ENCODE measurements around the gene ENO3. TPM values are rescaled to one million over a fixed set of nuclear protein-coding genes. Genes with fewer than 3 reads are reported as not detected.

Gene ENO3
- total and polyA plus RNA-seq, 10 of the 15 experiments (the other 5 are each of a cell fraction or from before 2014, with no cell fraction given): 6.8 to 28.4 (median 17.0) TPM

DNA sequence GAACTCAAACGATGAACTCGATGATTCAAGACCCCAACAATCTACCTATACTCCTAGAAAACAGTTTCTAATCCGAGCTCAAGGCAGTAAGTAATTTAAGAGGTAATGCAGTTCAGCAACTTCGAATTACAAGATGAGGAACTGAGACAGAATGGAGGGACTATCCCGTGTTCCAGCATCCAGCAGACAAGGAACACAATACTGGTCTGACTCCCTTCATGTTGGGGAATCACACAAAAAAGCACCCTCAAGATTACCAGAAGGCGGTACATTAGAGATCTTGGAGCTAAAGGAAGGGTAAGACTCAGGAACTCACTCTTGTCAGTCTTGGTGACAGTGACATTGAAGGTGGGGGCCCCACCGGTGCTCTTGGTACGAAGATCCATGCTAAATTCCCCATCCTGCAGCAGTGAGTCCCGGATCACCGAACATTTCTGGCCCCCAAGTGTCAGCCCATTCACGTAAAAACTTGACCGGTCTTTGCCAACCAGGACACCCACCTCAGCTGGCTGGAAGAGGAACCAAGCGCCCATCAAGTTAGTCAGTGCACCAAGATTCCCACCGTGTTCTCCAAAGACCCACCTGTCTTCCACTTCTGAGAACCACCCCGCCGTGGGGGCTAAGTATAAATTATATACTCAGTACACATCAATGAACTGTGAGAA is 4.5 kb upstream of the ENO3 start (continued):
- TF ChIP-seq, protein P1, sequence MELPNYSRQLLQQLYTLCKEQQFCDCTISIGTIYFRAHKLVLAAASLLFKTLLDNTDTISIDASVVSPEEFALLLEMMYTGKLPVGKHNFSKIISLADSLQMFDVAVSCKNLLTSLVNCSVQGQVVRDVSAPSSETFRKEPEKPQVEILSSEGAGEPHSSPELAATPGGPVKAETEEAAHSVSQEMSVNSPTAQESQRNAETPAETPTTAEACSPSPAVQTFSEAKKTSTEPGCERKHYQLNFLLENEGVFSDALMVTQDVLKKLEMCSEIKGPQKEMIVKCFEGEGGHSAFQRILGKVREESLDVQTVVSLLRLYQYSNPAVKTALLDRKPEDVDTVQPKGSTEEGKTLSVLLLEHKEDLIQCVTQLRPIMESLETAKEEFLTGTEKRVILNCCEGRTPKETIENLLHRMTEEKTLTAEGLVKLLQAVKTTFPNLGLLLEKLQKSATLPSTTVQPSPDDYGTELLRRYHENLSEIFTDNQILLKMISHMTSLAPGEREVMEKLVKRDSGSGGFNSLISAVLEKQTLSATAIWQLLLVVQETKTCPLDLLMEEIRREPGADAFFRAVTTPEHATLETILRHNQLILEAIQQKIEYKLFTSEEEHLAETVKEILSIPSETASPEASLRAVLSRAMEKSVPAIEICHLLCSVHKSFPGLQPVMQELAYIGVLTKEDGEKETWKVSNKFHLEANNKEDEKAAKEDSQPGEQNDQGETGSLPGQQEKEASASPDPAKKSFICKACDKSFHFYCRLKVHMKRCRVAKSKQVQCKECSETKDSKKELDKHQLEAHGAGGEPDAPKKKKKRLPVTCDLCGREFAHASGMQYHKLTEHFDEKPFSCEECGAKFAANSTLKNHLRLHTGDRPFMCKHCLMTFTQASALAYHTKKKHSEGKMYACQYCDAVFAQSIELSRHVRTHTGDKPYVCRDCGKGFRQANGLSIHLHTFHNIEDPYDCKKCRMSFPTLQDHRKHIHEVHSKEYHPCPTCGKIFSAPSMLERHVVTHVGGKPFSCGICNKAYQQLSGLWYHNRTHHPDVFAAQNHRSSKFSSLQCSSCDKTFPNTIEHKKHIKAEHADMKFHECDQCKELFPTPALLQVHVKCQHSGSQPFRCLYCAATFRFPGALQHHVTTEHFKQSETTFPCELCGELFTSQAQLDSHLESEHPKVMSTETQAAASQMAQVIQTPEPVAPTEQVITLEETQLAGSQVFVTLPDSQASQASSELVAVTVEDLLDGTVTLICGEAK (IDR thresholded peaks at IDR 0.05; ENCODE audit: borderline replicate concordance): no peak
- TF ChIP-seq FOXM1 (IDR thresholded peaks at IDR 0.05; ENCODE audit: low read depth, low read length): no peak
- no peak for TF ChIP-seq WRNIP1 (IDR thresholded peaks at IDR 0.05; ENCODE audit: borderline replicate concordance, low read depth, low read length)
- TF ChIP-seq, protein P2, sequence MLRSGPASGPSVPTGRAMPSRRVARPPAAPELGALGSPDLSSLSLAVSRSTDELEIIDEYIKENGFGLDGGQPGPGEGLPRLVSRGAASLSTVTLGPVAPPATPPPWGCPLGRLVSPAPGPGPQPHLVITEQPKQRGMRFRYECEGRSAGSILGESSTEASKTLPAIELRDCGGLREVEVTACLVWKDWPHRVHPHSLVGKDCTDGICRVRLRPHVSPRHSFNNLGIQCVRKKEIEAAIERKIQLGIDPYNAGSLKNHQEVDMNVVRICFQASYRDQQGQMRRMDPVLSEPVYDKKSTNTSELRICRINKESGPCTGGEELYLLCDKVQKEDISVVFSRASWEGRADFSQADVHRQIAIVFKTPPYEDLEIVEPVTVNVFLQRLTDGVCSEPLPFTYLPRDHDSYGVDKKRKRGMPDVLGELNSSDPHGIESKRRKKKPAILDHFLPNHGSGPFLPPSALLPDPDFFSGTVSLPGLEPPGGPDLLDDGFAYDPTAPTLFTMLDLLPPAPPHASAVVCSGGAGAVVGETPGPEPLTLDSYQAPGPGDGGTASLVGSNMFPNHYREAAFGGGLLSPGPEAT (IDR thresholded peaks at IDR 0.05; ENCODE audit: low read depth): peak; percentile 69
- TF ChIP-seq NBN (IDR thresholded peaks at IDR 0.05): no peak
- no peak for TF ChIP-seq TCF3 (IDR thresholded peaks at IDR 0.05; ENCODE audit: borderline replicate concordance, insufficient read depth, low read depth, low read length)
- no peak for TF ChIP-seq ZSCAN29 (IDR thresholded peaks at IDR 0.05)
